Neural progenitor cell (in vitro differentiated cells): ENCODE results near the gene AMFR.

Experiments used
- CTCF ChIP-seq: fragments of 200-600 bp; sonication (generic); IDR thresholded peaks from 2 replicates; pipeline ENCODE4 v1.5.1; 2017; ENCODE audit warnings: antibody characterized with exemption, mild to moderate bottlenecking
- EZH2 ChIP-seq: fragments of 200-600 bp; sonication (generic); IDR thresholded peaks from 2 replicates; pipeline ENCODE4 v1.6.1; 2017; ENCODE audit warnings: antibody characterized with exemption, mild to moderate bottlenecking, moderate library complexity

DNA sequence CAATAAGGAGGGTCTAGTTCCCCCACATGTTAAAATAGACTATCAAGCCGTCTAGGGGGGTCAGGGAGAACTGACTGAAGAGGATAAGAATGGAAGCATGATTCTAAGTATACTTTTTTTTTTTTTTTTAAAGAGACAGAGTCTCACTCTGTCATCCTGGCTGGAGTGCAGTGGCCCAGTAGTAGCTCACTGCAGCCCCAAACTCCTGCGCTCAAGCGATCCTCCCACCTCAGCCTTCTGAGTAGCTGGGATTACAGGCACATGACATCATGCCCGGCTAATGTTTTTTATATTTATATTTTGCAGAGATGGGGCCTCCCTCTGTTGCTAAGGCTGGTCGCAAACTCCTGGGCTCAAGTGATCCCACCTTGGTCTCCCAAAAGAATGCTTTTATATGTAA is 14.2 kb downstream of the AMFR start:
- no peak for TF ChIP-seq CTCF
- no peak for TF ChIP-seq EZH2
